Endometrium (tissue), 2 donors: ENCODE data around the gene TSPAN18.

Experiments
- FAIRE-seq: peaks from 2 replicates; lab custom pipeline; 2012; peaks lifted over from hg19 to GRCh38; lab: Jason Lieb, UNC
- donor health status: control.
- donor health status: control.

TSPAN18 gene

GRCh38 chr11:44942029-44942955, 215.5 kb downstream of the TSPAN18 start:
- no peak for FAIRE-seq

DNA sequence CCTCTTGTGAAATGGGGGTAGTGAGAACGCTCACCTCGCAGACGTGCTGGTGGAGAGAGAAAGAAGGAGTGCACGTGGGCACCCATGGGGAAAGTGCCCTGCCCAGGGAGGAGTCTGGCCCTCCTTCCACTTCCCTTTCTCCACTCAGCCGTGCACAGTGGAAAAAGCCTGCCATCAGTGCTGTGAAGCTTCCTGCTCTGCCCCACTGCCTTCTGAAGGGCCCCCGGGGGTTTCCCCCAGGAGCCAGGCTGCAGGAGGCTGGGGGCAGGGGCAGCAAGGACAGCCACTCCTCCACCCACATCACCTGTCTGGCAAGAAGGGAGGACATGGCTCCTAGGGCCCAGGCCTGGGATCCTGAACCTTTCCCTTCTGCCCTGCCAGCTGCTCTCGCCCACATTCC, 216.4 kb downstream of the TSPAN18 start:
- FAIRE-seq: no peak

DNA sequence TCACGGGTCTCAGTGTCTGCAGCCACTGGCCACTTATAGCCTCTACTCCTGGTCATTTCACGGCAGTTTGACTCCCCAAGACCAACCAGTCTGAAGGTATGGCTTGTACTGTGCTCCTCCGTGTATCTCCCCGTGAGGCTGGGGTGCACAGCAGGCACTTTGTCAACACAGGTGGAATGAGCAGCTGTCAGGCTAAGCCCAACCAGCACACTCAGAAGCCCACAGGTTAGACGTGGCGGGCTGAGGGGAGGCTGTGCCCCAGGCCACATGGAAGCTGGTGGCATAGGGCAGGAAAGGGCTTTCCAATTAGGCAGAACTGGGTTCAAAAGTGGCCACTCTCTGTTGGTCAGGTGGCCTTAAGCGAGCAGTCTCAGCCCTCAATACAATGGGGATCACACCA, 216.9 kb downstream of the TSPAN18 start:
- no peak for FAIRE-seq

DNA sequence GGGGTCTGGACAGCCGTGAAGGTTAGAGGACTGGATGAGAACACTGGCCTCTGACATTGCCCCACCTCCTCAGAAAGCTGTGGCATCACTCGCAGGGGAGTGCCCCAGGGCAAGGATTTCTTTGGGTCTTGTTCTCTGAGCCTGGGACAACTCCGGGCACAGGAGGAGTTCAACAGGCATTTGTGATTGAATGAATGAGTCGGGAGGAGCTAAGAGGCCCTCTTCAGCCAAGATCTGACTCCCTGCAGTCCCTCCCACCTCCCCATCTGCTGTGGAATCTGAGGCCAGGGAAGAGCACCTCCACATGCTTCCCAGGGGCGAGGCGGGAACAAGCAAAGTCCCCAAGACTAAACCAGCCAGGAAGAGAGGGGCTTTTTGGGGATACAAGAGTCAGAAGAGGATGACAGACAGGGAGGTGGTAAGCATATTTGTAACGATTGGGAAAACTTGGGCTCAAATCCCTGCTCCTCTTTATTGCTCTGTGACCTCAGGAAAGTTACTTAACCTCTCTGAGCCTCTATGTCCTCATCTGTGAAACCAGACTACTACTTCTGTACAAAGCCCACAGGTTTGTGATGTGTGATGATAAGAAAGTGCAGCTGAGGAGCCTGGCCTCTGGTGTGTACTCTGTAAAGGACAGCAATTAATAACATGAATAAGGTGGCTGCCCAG, 217.6 kb downstream of the TSPAN18 start:
- no peak for FAIRE-seq

- FAIRE-seq: no peak
Measured at GRCh38 chr11:44944853-44945235, 218.1 kb downstream of the TSPAN18 start.

GRCh38 chr11:44945666-44946065, 218.9 kb downstream of the TSPAN18 start:
- no peak for FAIRE-seq

GRCh38 chr11:44946263-44946662, 219.5 kb downstream of the TSPAN18 start:
- no peak for FAIRE-seq

DNA sequence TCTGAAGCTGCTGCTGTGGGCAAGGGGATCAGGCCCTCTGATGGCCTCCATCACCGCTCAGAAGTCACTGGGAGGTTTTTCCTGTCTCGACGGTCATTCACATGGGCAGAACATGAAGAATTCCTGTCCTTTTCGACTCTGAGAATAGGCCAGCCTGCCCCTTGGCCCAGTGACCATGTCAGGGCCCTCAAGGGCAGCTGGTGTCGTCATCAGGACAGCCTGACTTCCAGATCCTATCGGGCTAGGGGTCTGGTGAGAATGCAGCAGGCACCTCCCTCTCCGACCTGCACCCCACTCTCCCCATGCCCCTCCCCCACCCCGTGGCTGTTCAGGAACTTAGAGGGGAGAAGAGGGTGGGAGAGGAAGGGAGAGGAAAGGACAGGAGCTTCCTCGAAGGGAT, 220.4 kb downstream of the TSPAN18 start:
- no peak for FAIRE-seq

- FAIRE-seq: no peak
Measured at GRCh38 chr11:44948155-44948554, 221.4 kb downstream of the TSPAN18 start.

GRCh38 chr11:44949160-44950030, 222.6 kb downstream of the TSPAN18 start:
- no peak for FAIRE-seq

DNA sequence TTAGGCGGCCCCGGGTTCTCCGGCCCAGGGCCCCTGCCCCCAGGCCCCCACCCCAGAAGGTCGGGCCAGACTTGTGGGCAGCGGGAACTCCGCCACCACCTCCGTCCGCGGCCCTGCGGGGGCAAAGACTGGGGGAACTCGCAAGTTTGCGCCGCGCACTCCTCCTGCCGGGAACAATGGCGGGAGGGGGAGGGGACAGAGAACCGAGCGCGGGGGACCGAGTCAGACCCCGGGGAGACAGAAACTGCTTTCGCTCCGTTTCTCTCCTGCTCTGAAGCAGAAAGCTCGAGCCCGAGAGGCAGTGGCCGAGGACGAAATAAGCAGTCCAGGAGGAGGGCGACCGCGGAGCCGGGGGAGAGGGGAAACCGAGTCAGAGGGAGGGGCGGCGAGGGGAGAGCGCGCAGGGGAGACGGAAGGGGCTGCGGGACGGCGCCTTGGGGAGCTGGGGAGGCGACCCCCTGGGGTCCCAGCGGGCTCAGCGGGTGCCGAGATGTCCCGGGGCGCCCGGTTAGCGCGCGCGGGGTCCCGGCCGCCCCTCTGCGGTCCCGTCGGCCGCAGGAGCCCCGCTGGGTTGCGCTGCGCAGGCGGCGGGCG, 223.4 kb downstream of the TSPAN18 start:
- FAIRE-seq: no peak

GRCh38 chr11:44950625-44951476, 224.1 kb downstream of the TSPAN18 start, which contains the start of gene TP53I11:
TSS of gene TP53I11 (minus strand) at chr11:44950883. CDS start at chr11:44938335, 12,548 bp downstream.
- FAIRE-seq: no peak

DNA sequence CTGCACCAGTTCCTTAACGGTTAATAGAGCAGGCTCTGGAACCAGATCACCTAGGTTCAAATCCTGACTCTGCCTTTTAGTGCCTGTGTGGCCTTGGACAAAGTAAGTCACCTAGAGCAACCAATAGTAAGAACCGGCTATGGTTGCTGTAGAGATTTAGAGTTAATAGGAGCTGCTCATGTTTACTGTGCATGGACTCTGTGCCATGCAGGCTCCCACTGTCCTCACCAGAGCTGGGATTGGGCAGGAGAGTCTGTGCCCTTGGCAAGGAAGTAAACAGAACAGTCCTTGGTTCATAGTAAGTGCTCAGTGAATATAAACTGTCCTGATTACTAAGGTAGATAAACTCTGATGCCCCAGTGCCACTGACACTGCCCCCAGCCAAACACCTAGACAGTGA, 225.3 kb downstream of the TSPAN18 start:
- FAIRE-seq: no peak

GRCh38 chr11:44952500-44953260, 225.9 kb downstream of the TSPAN18 start:
- no peak for FAIRE-seq

DNA sequence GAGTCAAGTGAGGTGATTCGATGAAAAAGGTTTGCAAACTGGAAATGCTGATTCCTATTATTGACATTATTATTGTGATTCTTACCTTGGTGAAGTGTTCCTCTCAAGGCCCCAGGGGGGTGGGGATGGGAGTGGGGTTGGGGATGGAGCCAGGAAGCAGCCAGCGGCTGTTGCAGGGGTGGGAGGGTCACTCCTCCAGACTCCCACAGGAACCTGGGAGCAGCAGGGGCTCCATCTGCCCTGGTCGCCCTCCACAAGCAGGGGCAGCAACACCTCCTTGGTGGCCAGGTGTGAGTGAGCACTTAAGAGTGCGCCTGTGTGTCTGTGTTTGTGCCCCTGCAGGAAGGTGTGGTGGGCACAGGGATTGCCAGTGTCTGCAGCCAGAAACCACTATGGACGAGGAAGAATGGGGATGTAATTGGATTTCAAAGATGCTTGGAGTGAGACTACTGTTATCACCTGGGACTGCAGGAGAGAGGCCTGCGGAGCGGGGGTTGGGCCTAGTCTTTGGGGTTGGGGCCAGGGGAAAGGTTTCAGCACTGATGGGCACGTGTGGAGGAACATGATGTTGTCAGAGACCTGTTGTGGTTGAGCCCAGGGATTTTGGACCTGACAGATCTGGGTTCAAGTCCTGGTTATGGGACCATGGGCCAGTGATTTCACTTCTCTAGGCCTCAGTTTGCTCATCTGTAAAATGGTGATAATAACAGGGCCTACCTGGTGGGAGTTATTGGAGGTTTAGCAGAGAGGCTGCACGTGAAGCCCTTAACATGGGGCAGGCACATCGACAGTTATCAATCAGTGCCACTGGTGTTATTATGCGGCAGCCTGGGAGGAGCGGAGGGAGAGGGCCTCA, 227.5 kb downstream of the TSPAN18 start:
- no peak for FAIRE-seq

- no peak for FAIRE-seq
Measured at GRCh38 chr11:44955015-44955738, 228.4 kb downstream of the TSPAN18 start.

DNA sequence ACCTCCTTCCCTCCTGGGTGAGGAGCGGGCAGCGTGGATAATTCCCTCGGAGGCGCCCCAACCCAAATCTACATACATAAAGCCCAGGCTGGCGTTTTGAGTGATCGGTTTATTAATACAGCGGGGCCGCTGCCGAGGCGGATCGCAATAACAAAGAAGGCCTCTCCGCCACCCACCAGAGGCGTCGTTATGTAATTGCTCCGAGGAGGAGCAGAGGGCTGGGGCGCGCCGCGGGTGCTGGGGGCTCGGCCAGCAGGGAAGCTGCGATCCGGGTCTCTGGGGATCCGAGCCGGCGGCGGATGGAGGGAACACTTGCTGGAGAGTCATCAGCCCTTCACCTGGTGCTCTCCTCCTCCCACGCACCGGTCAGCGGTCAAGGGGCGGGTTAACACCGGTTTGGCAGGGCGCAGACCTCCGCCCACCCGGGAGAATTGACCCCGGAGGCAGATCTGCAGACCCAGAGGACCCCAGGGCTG, 230.3 kb downstream of the TSPAN18 start:
- no peak for FAIRE-seq

DNA sequence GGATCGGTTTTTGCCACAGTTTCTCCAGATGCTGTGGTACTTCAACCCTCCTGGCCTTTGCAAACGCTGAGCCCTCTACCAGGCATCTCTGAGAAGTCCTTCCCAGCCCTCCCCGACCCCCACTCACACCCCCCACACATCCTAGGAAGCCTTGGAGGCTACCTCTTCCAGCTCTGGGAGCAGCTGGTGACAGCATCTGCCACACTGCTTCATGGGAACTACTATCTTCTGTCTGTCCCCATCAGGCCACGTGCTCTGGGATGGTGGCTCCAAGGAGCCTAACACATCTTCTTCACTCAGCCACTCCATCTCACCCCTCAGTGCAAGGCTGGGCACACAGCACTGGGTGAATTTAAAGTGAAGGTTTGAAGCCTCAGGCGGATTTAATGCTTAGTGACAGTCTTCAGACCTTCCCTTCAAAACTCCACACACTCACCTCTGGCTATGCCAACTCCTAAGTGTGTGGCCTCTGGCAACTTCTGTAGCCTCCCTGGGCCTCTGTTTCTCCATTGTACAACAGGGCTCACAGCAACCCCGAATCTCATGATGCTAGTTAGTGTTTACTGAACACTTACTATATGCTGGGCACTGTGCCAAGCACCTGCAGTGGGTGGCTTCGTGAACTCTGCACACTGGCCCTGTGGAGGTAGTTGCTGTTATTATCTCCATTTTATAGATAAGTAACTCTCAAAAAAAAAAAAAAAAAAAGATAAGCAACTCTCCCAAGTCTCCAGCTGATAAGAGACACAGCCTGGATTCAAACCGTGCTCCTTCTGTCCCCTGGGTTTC, 231.2 kb downstream of the TSPAN18 start:
- FAIRE-seq: no peak
